HepG2 (cell line): ENCODE measurements around the gene TMEM132D. TPM values are rescaled to one million over a fixed set of nuclear protein-coding genes. Genes with fewer than 3 reads are reported as not detected.

Experiments used
- ATAC-seq: fragments of 200-7000 bp; cut with Tn5 transposase; 3 replicates; pipeline ENCODE4 v1.9.1; 2020; ENCODE audit warnings: mild to moderate bottlenecking, moderate library complexity
- BruUV-seq: library from RNA; stranded (reverse); fragments of 400-500 nt; replicated peaks from 2 replicates; lab custom pipeline; 2021; lab: Mats Ljungman, UMichigan
- CTCF ChIA-PET: fragments of 300-600 bp; formaldehyde crosslinking; extraction: SDS; loops from one replicate; lab custom pipeline; 2021; ENCODE audit warnings: low total read pairs, inconsistent platforms, low intra/inter-chr PET ratio; lab: Yijun Ruan, JAX
- POLR2A ChIA-PET: fragments of 350-600 bp; sonication (Branson Sonifier 250); formaldehyde crosslinking; loops from one replicate; lab custom pipeline; 2020; ENCODE audit warnings: antibody characterized with exemption, inconsistent platforms; lab: Yijun Ruan, JAX
- DNase-seq: peaks from one replicate; pipeline ENCODE4 v3.0.0-alpha.2; 2015; ENCODE audit warnings: low spot score
- FAIRE-seq: peaks from 3 replicates; lab custom pipeline; 2011; peaks lifted over from hg19 to GRCh38; lab: Jason Lieb, UNC
- H2AFZ ChIP-seq: one replicate; pipeline ENCODE4 v1.6.1; 2011; ENCODE audit warnings: low read length, inconsistent platforms
- H3K27ac ChIP-seq: fragments of 300-600 bp; 3 replicates; pipeline ENCODE4 v1.8.0; 2011; ENCODE audit warnings: mixed run types, mild to moderate bottlenecking, mixed read lengths, low read length, inconsistent platforms; ENCODE audit not compliant: insufficient read depth; ENCODE audit errors: extremely low read length
- H3K27me3 ChIP-seq, 2 experiments: fragments of 200-600 bp in 1 of 2; 2 replicates in 1 of 2; 3 replicates in 1 of 2; pipeline versions ENCODE4 v1.6.0 to v1.8.0; 2011; ENCODE audit warnings: low read length in 2 of 2, mild to moderate bottlenecking in 2 of 2, moderate library complexity in 2 of 2, inconsistent platforms in 1 of 2; ENCODE audit not compliant: insufficient read depth in 2 of 2, control insufficient read depth in 1 of 2
- H3K36me3 ChIP-seq, 2 experiments: fragments of 200-600 bp in 1 of 2; replicated peaks in 1 of 2; 2 replicates in 1 of 2; 3 replicates in 1 of 2; pipeline versions ENCODE4 v1.5.1 to v1.8.0; 2011; ENCODE audit warnings: low read length in 2 of 2, inconsistent platforms in 1 of 2; ENCODE audit not compliant: insufficient read depth in 2 of 2, control insufficient read depth in 1 of 2
- H3K4me1 ChIP-seq: 2 replicates; pipeline ENCODE4 v1.5.1; 2012; ENCODE audit warnings: low read length, inconsistent platforms; ENCODE audit not compliant: insufficient read depth
- H3K4me2 ChIP-seq: 2 replicates; pipeline ENCODE4 v1.6.0; 2011; ENCODE audit warnings: low read depth, low read length, inconsistent platforms
- H3K4me3 ChIP-seq, 3 experiments: fragments of 200-600 bp in 1 of 3; sonication (generic), shearing (Covaris generic) in 1 of 3; replicated peaks in 1 of 3; 2 replicates each; pipeline ENCODE4 v1.5.1; 2011 to 2016; ENCODE audit warnings: low read length in 3 of 3, inconsistent platforms in 2 of 3, low read depth in 2 of 3, mild to moderate bottlenecking in 2 of 3, control low read depth in 1 of 3, mixed read lengths in 1 of 3; ENCODE audit not compliant: insufficient read depth in 1 of 3
- H3K79me2 ChIP-seq: one replicate; pipeline ENCODE4 v1.6.1; 2011; ENCODE audit warnings: low read length, inconsistent platforms; ENCODE audit not compliant: insufficient read depth
- H3K9ac ChIP-seq: 2 replicates; pipeline ENCODE4 v1.6.0; 2011; ENCODE audit warnings: mild to moderate bottlenecking, low read depth, low read length, inconsistent platforms; ENCODE audit not compliant: insufficient read depth
- H3K9me3 ChIP-seq: 2 replicates; pipeline ENCODE4 v1.5.1; 2012; ENCODE audit warnings: mild to moderate bottlenecking, low read length
- H4K20me1 ChIP-seq: 2 replicates; pipeline ENCODE4 v1.6.0; 2011; ENCODE audit warnings: inconsistent platforms, mild to moderate bottlenecking, low read length, moderate library complexity; ENCODE audit not compliant: insufficient read depth
- ATF2 ChIP-seq: sonication (generic); formaldehyde crosslinking; IDR thresholded peaks from 2 replicates; pipeline ENCODE4 v1.4.0; 2020; ENCODE audit warnings: missing genetic modification reagents
- ATF3 ChIP-seq: sonication (generic); formaldehyde crosslinking; IDR thresholded peaks from 2 replicates; pipeline ENCODE4 v1.4.0; 2020; ENCODE audit warnings: missing genetic modification reagents
- GATAD2A ChIP-seq: IDR thresholded peaks from 2 replicates; pipeline ENCODE4 v1.6.1; 2016
- NFIC ChIP-seq: IDR thresholded peaks from 2 replicates; pipeline ENCODE4 v1.6.1; 2012; ENCODE audit warnings: mild to moderate bottlenecking, low read length, inconsistent platforms
- SKI ChIP-seq: fragments of 450-650 bp; IDR thresholded peaks from one replicate; pipeline ENCODE4 v1.6.1; 2018; ENCODE audit warnings: mild to moderate bottlenecking; ENCODE audit not compliant: partially characterized antibody
- SMAD3 ChIP-seq: sonication (generic); formaldehyde crosslinking; IDR thresholded peaks from 2 replicates; pipeline ENCODE4 v1.4.0; 2020; ENCODE audit warnings: missing genetic modification reagents
- SRY ChIP-seq: sonication (generic); formaldehyde crosslinking; IDR thresholded peaks from 2 replicates; pipeline ENCODE4 v1.8.0; 2022; ENCODE audit warnings: mild to moderate bottlenecking, missing genetic modification reagents
- ZFY ChIP-seq: sonication (generic); formaldehyde crosslinking; IDR thresholded peaks from 2 replicates; pipeline ENCODE4 v1.4.0; 2020; ENCODE audit warnings: missing genetic modification reagents
- ZNF30 ChIP-seq: sonication (generic); formaldehyde crosslinking; IDR thresholded peaks from 2 replicates; pipeline ENCODE4 v1.5.0; 2020; ENCODE audit warnings: mild to moderate bottlenecking, missing genetic modification reagents
- ZNF501 ChIP-seq: sonication (generic); formaldehyde crosslinking; IDR thresholded peaks from 2 replicates; pipeline ENCODE4 v1.5.1; 2020; ENCODE audit warnings: mild to moderate bottlenecking, moderate library complexity, missing genetic modification reagents
- ZNF576 ChIP-seq: sonication (generic); formaldehyde crosslinking; IDR thresholded peaks from 2 replicates; pipeline ENCODE4 v1.4.0; 2020; ENCODE audit warnings: mild to moderate bottlenecking, missing genetic modification reagents
- ZNF7 ChIP-seq: IDR thresholded peaks from 2 replicates; pipeline ENCODE4 v1.6.1; 2016; ENCODE audit warnings: missing biosample characterization, missing genetic modification reagents
- ZNF709 ChIP-seq: sonication (generic); formaldehyde crosslinking; IDR thresholded peaks from 2 replicates; pipeline ENCODE4 v1.5.0; 2020; ENCODE audit warnings: mild to moderate bottlenecking, missing genetic modification reagents
- ZZZ3 ChIP-seq: sonication (generic); formaldehyde crosslinking; IDR thresholded peaks from 2 replicates; pipeline ENCODE4 v1.4.0; 2020; ENCODE audit warnings: missing genetic modification reagents, mild to moderate bottlenecking, borderline replicate concordance
- WGBS: methylation state at CpG from one replicate; pipeline ENCODE4 v1.1.6; 2017; ENCODE audit warnings: low lambda C conversion rate; 5-methylcytosine and 5-hydroxymethylcytosine counted together
- in situ Hi-C: cut with HindIII; loops from 2 replicates; pipeline ENCODE4 v1.10.0; 2017; ENCODE audit warnings: low pct_unique_long_range_greater_than_20kb; ENCODE audit not compliant: extremely low pct_ligation_motif_present
- intact Hi-C: fragments of 100-400 bp; cut with micrococcal nuclease; formaldehyde crosslinking; loops from one replicate; pipeline ENCODE4 v1.10.0; 2022; ENCODE audit not compliant: unreplicated experiment
- polyA plus RNA-seq, 8 experiments: library from polyadenylated mRNA; depleted of rRNA in 3 of 8; stranded (reverse) in 7 of 8; unstranded in 1 of 8; fragments of >200 nt; fragmentation: Illumina TruSeq in 4 of 8; extraction: Trizol in 4 of 8; gene quantifications; 2 replicates each; pipeline versions ENCODE4 v1.2.1 to v1.2.3, GENCODE V29; 2011 to 2016; ENCODE audit warnings: low read depth in 4 of 8, missing spikeins in 1 of 8, mixed read lengths in 1 of 8; ENCODE audit not compliant: insufficient read depth in 1 of 8
- total RNA-seq, 5 experiments: library from RNA; depleted of rRNA; stranded (reverse); fragments of >200 nt; fragmentation: Illumina TruSeq; extraction: Trizol; gene quantifications; 2 replicates each; pipeline ENCODE4 v1.2.3, GENCODE V29; 2016; ENCODE audit warnings: low read depth in 1 of 5

Gene TMEM132D
- total and polyA plus RNA-seq, 2 of the 13 experiments (the other 11 are each of a cell fraction or from before 2014, with no cell fraction given): not detected

GRCh38 chr12:129622566-129622965 is 281.3 kb downstream of the TMEM132D start:
- BruUV-seq: no TSS peak
- Histone ChIP-seq H3K9me3 (no peaks in the 10 kb centered on the region), H2AFZ (no peak overlapping the region), H3K27me3 (no peaks in the 10 kb centered on the region), H3K36me3 (no peaks in the 10 kb centered on the region), H3K4me1 (no peaks in the 10 kb centered on the region), H3K9ac (no peak overlapping the region), H3K4me2 (no peak overlapping the region), H4K20me1 (no peaks in the 10 kb centered on the region), H3K79me2 (no peaks in the 10 kb centered on the region), H3K4me3 (no peak overlapping the region), H3K27ac (no peak overlapping the region)
- TF ChIP-seq NFIC: no peak
- no peak for TF ChIP-seq ZNF501 (CRISPR knock-in tag)
- no peak for TF ChIP-seq ZFY
- in situ Hi-C loops (no loop called here), intact Hi-C loops (no loop called here)
- FAIRE-seq (no peak), DNase-seq (no peak), ATAC-seq (no peak)
- 63% methylated on average over 4 of the region's 4 CpGs for WGBS
- POLR2A ChIA-PET: no interaction called here
- CTCF ChIA-PET: no interaction called here

GRCh38 chr12:129619271-129619670 is 284.6 kb downstream of the TMEM132D start:
- Histone ChIP-seq H3K4me2 (no peak overlapping the region), H3K9me3 (no peaks in the 10 kb centered on the region; the same call in 1 of the 2 replicates), H3K36me3 (no peaks in the 10 kb centered on the region), H3K9ac (no peak overlapping the region), H3K79me2 (no peaks in the 10 kb centered on the region), H3K4me3 (no peak overlapping the region), H2AFZ (no peak overlapping the region), H3K27ac (no peak overlapping the region), H3K4me1 (no peaks in the 10 kb centered on the region), H3K27me3 (no peaks in the 10 kb centered on the region), H4K20me1 (no peaks in the 10 kb centered on the region)
- CTCF ChIA-PET: no interaction called here
- TF ChIP-seq SKI (no peak), ATF3 (no peak), GATAD2A (CRISPR knock-in tag) (no peak), ZNF709 (no peak), ZNF576 (no peak), SMAD3 (CRISPR knock-in tag) (no peak), ZNF7 (no peak), ATF2 (no peak), ZZZ3 (CRISPR knock-in tag) (no peak), ZNF30 (CRISPR knock-in tag) (no peak), SRY (CRISPR knock-in tag) (no peak)
- ATAC-seq (no peak), FAIRE-seq (no peak), DNase-seq (no peak)
- in situ Hi-C loops (no loop called here), intact Hi-C loops (no loop called here)
- WGBS: 16% methylated on average over 3 of the region's 5 CpGs
- POLR2A ChIA-PET: no interaction called here
- no TSS peak for BruUV-seq
